Dendritic cell treated with granulocyte-macrophage colony-stimulating factor and Interleukin-4, amounts not matched to agents 40 ng/mL and 50 ng/mL, for 4 days (primary cell): ENCODE data around the gene RPS28.
"Not testable (repeated sequence)": the region's sequence is repeated elsewhere in the genome, so short reads cannot be mapped to it uniquely, and the experiment has no call there.

ENCODE experiments used
- H3K27ac Mint-ChIP-seq: one replicate; pipeline ENCODE4 v1.8.0; 2022; ENCODE audit warnings: mild to moderate bottlenecking, mixed read lengths
- H3K27me3 Mint-ChIP-seq: one replicate; pipeline ENCODE4 v1.8.0; 2022; ENCODE audit warnings: mild to moderate bottlenecking, mixed read lengths
- H3K36me3 Mint-ChIP-seq: one replicate; pipeline ENCODE4 v1.8.0; 2022; ENCODE audit warnings: low read depth, mixed read lengths
- H3K4me1 Mint-ChIP-seq: one replicate; pipeline ENCODE4 v1.8.0; 2022; ENCODE audit warnings: low read depth, mixed read lengths
- H3K4me3 Mint-ChIP-seq: one replicate; pipeline ENCODE4 v1.8.0; 2022; ENCODE audit warnings: mild to moderate bottlenecking, moderate library complexity, mixed read lengths
- H3K9me3 Mint-ChIP-seq: one replicate; pipeline ENCODE4 v1.8.0; 2022; ENCODE audit warnings: mixed read lengths
- intact Hi-C: fragments of 100-400 bp; cut with micrococcal nuclease; formaldehyde crosslinking; loops from one replicate; pipeline ENCODE4 v1.15.0; 2022

The RPS28 gene

GRCh38 chr19:8321067-8321985 is at the start of gene RPS28, which contains the start of gene NDUFA7:
Gene RPS28, plus strand, starts transcription at chr19:8321496. Its CDS starts 35 bp downstream, at chr19:8321531.
Gene NDUFA7, minus strand, starts transcription at chr19:8321375. Its CDS starts 17 bp downstream, at chr19:8321358.
- no peaks in the 10 kb centered on the region for H3K9me3 Mint-ChIP-seq
- peaks cover 6% of the 10 kb centered on the region for H3K27me3 Mint-ChIP-seq
- H3K4me1 Mint-ChIP-seq, result peaks cover 47% of the 10 kb centered on the region
- peak within 1 kb of the TSS; percentile 90 for H3K4me3 Mint-ChIP-seq
- peaks cover 51% of the 10 kb centered on the region for H3K36me3 Mint-ChIP-seq
- H3K27ac Mint-ChIP-seq, result peak within 1 kb of the TSS; percentile 93
- intact Hi-C loops, result loop anchor here (10.0 kb wide), 1 partner anchor 57 kb away; no protein-coding TSS in a partner anchor

GRCh38 chr19:8276508-8276907 is 44.8 kb upstream of the RPS28 start:
- H3K27me3 Mint-ChIP-seq, H3K4me1 Mint-ChIP-seq, intact Hi-C loops, H3K36me3 Mint-ChIP-seq, H3K9me3 Mint-ChIP-seq, H3K4me3 Mint-ChIP-seq, H3K27ac Mint-ChIP-seq: not testable (repeated sequence)

GRCh38 chr19:8291337-8291736 is 30.0 kb upstream of the RPS28 start:
- H3K36me3 Mint-ChIP-seq, H3K4me1 Mint-ChIP-seq, H3K27ac Mint-ChIP-seq, intact Hi-C loops, H3K27me3 Mint-ChIP-seq, H3K4me3 Mint-ChIP-seq, H3K9me3 Mint-ChIP-seq: not testable (repeated sequence)

GRCh38 chr19:8302357-8302691 is 19.0 kb upstream of the RPS28 start:
- Mint-ChIP-seq H3K27me3 (peaks cover 59% of the 10 kb centered on the region), H3K27ac (peak overlapping the region; percentile 37), H3K4me1 (peaks cover 28% of the 10 kb centered on the region), H3K36me3 (peaks cover 18% of the 10 kb centered on the region), H3K9me3 (no peaks in the 10 kb centered on the region), H3K4me3 (no peak overlapping the region)
- intact Hi-C loops, result no loop called here

- intact Hi-C loops, result no loop called here
- Mint-ChIP-seq H3K4me3 (no peak overlapping the region), H3K9me3 (no peaks in the 10 kb centered on the region), H3K36me3 (peaks cover 23% of the 10 kb centered on the region), H3K27ac (peak overlapping the region; percentile 37), H3K4me1 (peaks cover 33% of the 10 kb centered on the region), H3K27me3 (peaks cover 63% of the 10 kb centered on the region)
Measured at GRCh38 chr19:8302734-8303133, 18.6 kb upstream of the RPS28 start.

- no peak overlapping the region for H3K4me3 Mint-ChIP-seq
- no peak overlapping the region for H3K27ac Mint-ChIP-seq
- intact Hi-C loops, result no loop called here
- H3K36me3 Mint-ChIP-seq, result peaks cover 33% of the 10 kb centered on the region
- H3K27me3 Mint-ChIP-seq, result peaks cover 64% of the 10 kb centered on the region
- peaks cover 43% of the 10 kb centered on the region for H3K4me1 Mint-ChIP-seq
- H3K9me3 Mint-ChIP-seq, result no peaks in the 10 kb centered on the region
Measured at GRCh38 chr19:8304841-8305621, 16.3 kb upstream of the RPS28 start.

- H3K27ac Mint-ChIP-seq, result no peak overlapping the region
- no peaks in the 10 kb centered on the region for H3K9me3 Mint-ChIP-seq
- H3K4me1 Mint-ChIP-seq, result peaks cover 43% of the 10 kb centered on the region
- no peak overlapping the region for H3K4me3 Mint-ChIP-seq
- peaks cover 64% of the 10 kb centered on the region for H3K27me3 Mint-ChIP-seq
- intact Hi-C loops, result no loop called here
- H3K36me3 Mint-ChIP-seq, result peaks cover 41% of the 10 kb centered on the region
Measured at GRCh38 chr19:8305798-8306197, 15.5 kb upstream of the RPS28 start.

- H3K36me3 Mint-ChIP-seq, result peaks cover 47% of the 10 kb centered on the region
- H3K4me1 Mint-ChIP-seq, result peaks cover 43% of the 10 kb centered on the region
- H3K27me3 Mint-ChIP-seq, result peaks cover 64% of the 10 kb centered on the region
- no peak overlapping the region for H3K27ac Mint-ChIP-seq
- intact Hi-C loops, result no loop called here
- no peaks in the 10 kb centered on the region for H3K9me3 Mint-ChIP-seq
- H3K4me3 Mint-ChIP-seq, result no peak overlapping the region
Measured at GRCh38 chr19:8306235-8307054, 14.9 kb upstream of the RPS28 start.

GRCh38 chr19:8307400-8307964 is 13.8 kb upstream of the RPS28 start:
- H3K4me1 Mint-ChIP-seq, result peaks cover 44% of the 10 kb centered on the region
- intact Hi-C loops, result no loop called here
- H3K36me3 Mint-ChIP-seq, result peaks cover 50% of the 10 kb centered on the region
- peaks cover 53% of the 10 kb centered on the region for H3K27me3 Mint-ChIP-seq
- H3K9me3 Mint-ChIP-seq, result no peaks in the 10 kb centered on the region
- peak overlapping the region; percentile 76 for H3K4me3 Mint-ChIP-seq
- peak overlapping the region; percentile 54 for H3K27ac Mint-ChIP-seq

- H3K4me3 Mint-ChIP-seq, result peak within 1 kb of the TSS; percentile 76
- peaks cover 57% of the 10 kb centered on the region for H3K36me3 Mint-ChIP-seq
- intact Hi-C loops, result no loop called here
- no peaks in the 10 kb centered on the region for H3K9me3 Mint-ChIP-seq
- peaks cover 46% of the 10 kb centered on the region for H3K27me3 Mint-ChIP-seq
- H3K27ac Mint-ChIP-seq, result peak within 1 kb of the TSS; percentile 54
- H3K4me1 Mint-ChIP-seq, result peaks cover 40% of the 10 kb centered on the region
Measured at GRCh38 chr19:8307965-8308866, 13.1 kb upstream of the RPS28 start, which contains the start of gene CD320. Gene CD320, minus strand, starts transcription at chr19:8308358. Its CDS starts 68 bp downstream, at chr19:8308290.

GRCh38 chr19:8308891-8309291 is 12.4 kb upstream of the RPS28 start:
- H3K4me1 Mint-ChIP-seq, result peaks cover 40% of the 10 kb centered on the region
- H3K9me3 Mint-ChIP-seq, result no peaks in the 10 kb centered on the region
- peaks cover 39% of the 10 kb centered on the region for H3K27me3 Mint-ChIP-seq
- no peak overlapping the region for H3K27ac Mint-ChIP-seq
- intact Hi-C loops, result no loop called here
- H3K4me3 Mint-ChIP-seq, result peak overlapping the region; percentile 76
- peaks cover 60% of the 10 kb centered on the region for H3K36me3 Mint-ChIP-seq

- Mint-ChIP-seq H3K9me3 (no peaks in the 10 kb centered on the region), H3K4me1 (peaks cover 40% of the 10 kb centered on the region), H3K4me3 (no peak overlapping the region), H3K27me3 (peaks cover 23% of the 10 kb centered on the region), H3K27ac (peak overlapping the region; percentile 22), H3K36me3 (peaks cover 72% of the 10 kb centered on the region)
- intact Hi-C loops, result loop anchor here (10.0 kb wide), 1 partner anchor 156 kb away; no protein-coding TSS in a partner anchor
Measured at GRCh38 chr19:8310342-8311055, 10.8 kb upstream of the RPS28 start.
